Aorta (tissue), 5 donors: Measurements from ENCODE around the gene LRP1B. TPM values are rescaled to one million over a fixed set of nuclear protein-coding genes. Genes with fewer than 3 reads are reported as not detected.

ENCODE experiments used
- ATAC-seq: fragments of 200-7000 bp; cut with Tn5 transposase; one replicate; pipeline ENCODE4 v1.9.1; 2022; ENCODE audit warnings: moderate library complexity; ENCODE audit not compliant: low FRiP score
- DNase-seq, 2 donors: peaks; one replicate each; pipeline ENCODE4 v3.0.0-alpha.2; 2020
- H3K27ac ChIP-seq, 2 donors: one replicate each; pipeline ENCODE4 v1.5.1; 2013; ENCODE audit warnings: low read length in 2 of 2, mild to moderate bottlenecking in 2 of 2, moderate library complexity in 2 of 2, control low read depth in 1 of 2, inconsistent platforms in 1 of 2, low read depth in 1 of 2
- H3K27me3 ChIP-seq, 2 donors: one replicate each; pipeline ENCODE4 v1.6.1; 2013; ENCODE audit warnings: control low read depth in 1 of 2, low read length in 1 of 2, mild to moderate bottlenecking in 1 of 2, moderate library complexity in 1 of 2; ENCODE audit not compliant: insufficient read depth in 2 of 2, control insufficient read depth in 1 of 2
- H3K36me3 ChIP-seq, 2 donors: one replicate each; pipeline ENCODE4 v1.6.1; 2013; ENCODE audit warnings: control low read depth in 1 of 2, low read length in 1 of 2, mild to moderate bottlenecking in 1 of 2; ENCODE audit not compliant: insufficient read depth in 2 of 2, control insufficient read depth in 1 of 2
- H3K4me1 ChIP-seq, 2 donors: one replicate each; pipeline ENCODE4 v1.6.1; 2013; ENCODE audit warnings: low read length in 2 of 2, control low read depth in 1 of 2, mild to moderate bottlenecking in 1 of 2, moderate library complexity in 1 of 2; ENCODE audit not compliant: insufficient read depth in 2 of 2, control insufficient read depth in 1 of 2
- H3K4me3 ChIP-seq, 2 donors: one replicate each; pipeline ENCODE4 v1.5.1; 2013; ENCODE audit warnings: low read length in 2 of 2, control low read depth in 1 of 2, mild to moderate bottlenecking in 1 of 2
- H3K9me3 ChIP-seq: one replicate; pipeline ENCODE4 v1.6.1; 2013; ENCODE audit warnings: mild to moderate bottlenecking, low read length; ENCODE audit not compliant: control insufficient read depth
- WGBS, 2 donors: extraction: QIAGEN DNeasy Blood & Tissue Kit; methylation state at CpG; one replicate each; pipeline ENCODE4 v1.1.7; 2013; 5-methylcytosine and 5-hydroxymethylcytosine counted together
- intact Hi-C, 2 donors: fragments of 100-400 bp; cut with DNase I; formaldehyde crosslinking; loops; one replicate each; pipeline versions ENCODE4 v1.14.2 to v1.15.0; 2022
- polyA plus RNA-seq, 2 donors: library from polyadenylated mRNA; stranded (reverse); fragments of 200-250 nt; gene quantifications; one replicate each; pipeline ENCODE4 v1.2.3, GENCODE V29; 2013
- total RNA-seq, 2 donors: library from RNA; stranded (reverse); fragmentation: NEBNext Ultra II Directional; extraction: Animal tissue kit (Norgen Biotek cat#: 25700); gene quantifications; one replicate each; pipeline ENCODE4 v1.2.1, GENCODE V29; 2021
- donor health status: healthy with polysubstance abuse.
- donor health status: Bipolar disorder and iron deficiency.
- donor health status: DM: no; HTN: no; CAD: no.
- donor health status: DM: no; HTN: no; CAD: no.
- donor health status: DM: yes; HTN: yes; CAD: no.

Gene LRP1B
- total and polyA plus RNA-seq, 4 donors: 0.33 to 0.94 TPM; not detected in 2

- Histone ChIP-seq H3K9me3 (no peaks in the 10 kb centered on the region), H3K4me3 (no peak overlapping the region), H3K27me3 (no peaks in the 10 kb centered on the region), H3K27ac (no peak overlapping the region), H3K4me1 (no peaks in the 10 kb centered on the region), H3K36me3 (no peaks in the 10 kb centered on the region)
- DNase-seq (no peak), ATAC-seq (no peak)
- 93 to 97% methylated on average over 1 of the region's 1 CpG for WGBS, 2 donors
- intact Hi-C loops: no loop called here
Measured at GRCh38 chr2:141501752-141502151, 629.1 kb downstream of the LRP1B start.

GRCh38 chr2:141499123-141499522, 631.7 kb downstream of the LRP1B start:
- Histone ChIP-seq H3K4me3 (no peak overlapping the region), H3K4me1 (no peaks in the 10 kb centered on the region), H3K27me3 (no peaks in the 10 kb centered on the region), H3K36me3 (no peaks in the 10 kb centered on the region), H3K27ac (no peak overlapping the region), H3K9me3 (no peaks in the 10 kb centered on the region)
- WGBS, 2 donors: 89 to 90% methylated on average over 6 of the region's 6 CpGs
- ATAC-seq: no peak
- no peak for DNase-seq
- intact Hi-C loops: no loop called here

- Histone ChIP-seq H3K27ac (no peak overlapping the region), H3K27me3 (no peaks in the 10 kb centered on the region), H3K9me3 (peaks cover 2% of the 10 kb centered on the region), H3K36me3 (no peaks in the 10 kb centered on the region), H3K4me3 (no peak overlapping the region), H3K4me1 (no peaks in the 10 kb centered on the region)
- 94 to 96% methylated on average over 1 of the region's 1 CpG for WGBS, 2 donors
- no peak for ATAC-seq
- intact Hi-C loops: no loop called here
- DNase-seq: no peak
Measured at GRCh38 chr2:141498561-141498960, 632.3 kb downstream of the LRP1B start.

- no peak for DNase-seq
- Histone ChIP-seq H3K36me3 (no peaks in the 10 kb centered on the region), H3K9me3 (peaks cover 2% of the 10 kb centered on the region), H3K27ac (no peak overlapping the region), H3K4me1 (no peaks in the 10 kb centered on the region), H3K27me3 (no peaks in the 10 kb centered on the region), H3K4me3 (no peak overlapping the region)
- WGBS, 2 donors: 80 to 90% methylated on average over 4 of the region's 4 CpGs
- intact Hi-C loops: no loop called here
- ATAC-seq: no peak
Measured at GRCh38 chr2:141497272-141497671, 633.5 kb downstream of the LRP1B start.

GRCh38 chr2:141496810-141497209, 634.0 kb downstream of the LRP1B start:
- Histone ChIP-seq H3K27me3 (no peaks in the 10 kb centered on the region), H3K36me3 (no peaks in the 10 kb centered on the region), H3K4me1 (no peaks in the 10 kb centered on the region), H3K4me3 (no peak overlapping the region), H3K9me3 (peaks cover 2% of the 10 kb centered on the region), H3K27ac (no peak overlapping the region)
- ATAC-seq (no peak), DNase-seq (no peak)
- intact Hi-C loops: no loop called here
- WGBS, 2 donors: 67 to 76% methylated on average over 2 of the region's 2 CpGs

GRCh38 chr2:141493936-141494335, 636.9 kb downstream of the LRP1B start:
- H3K36me3 ChIP-seq: no peaks in the 10 kb centered on the region
- 38 to 100% methylated on average over 1 of the region's 1 CpG for WGBS, 2 donors
- H3K4me1 ChIP-seq: no peaks in the 10 kb centered on the region
- ATAC-seq: no peak
- intact Hi-C loops: no loop called here
- no peaks in the 10 kb centered on the region for H3K27me3 ChIP-seq
- H3K4me3 ChIP-seq: no peak overlapping the region
- no peak overlapping the region for H3K27ac ChIP-seq
- H3K9me3 ChIP-seq: peaks cover 2% of the 10 kb centered on the region
- DNase-seq: no peak

- Histone ChIP-seq H3K27me3 (no peaks in the 10 kb centered on the region), H3K36me3 (no peaks in the 10 kb centered on the region), H3K9me3 (peaks cover 2% of the 10 kb centered on the region), H3K27ac (no peak overlapping the region), H3K4me1 (no peaks in the 10 kb centered on the region), H3K4me3 (no peak overlapping the region)
- DNase-seq: no peak
- intact Hi-C loops: no loop called here
- no peak for ATAC-seq
- 81 to 90% methylated on average over 3 of the region's 3 CpGs for WGBS, 2 donors
Measured at GRCh38 chr2:141492816-141493215, 638.0 kb downstream of the LRP1B start.

GRCh38 chr2:141490886-141491285, 639.9 kb downstream of the LRP1B start:
- Histone ChIP-seq H3K4me1 (no peaks in the 10 kb centered on the region), H3K36me3 (no peaks in the 10 kb centered on the region), H3K27ac (no peak overlapping the region), H3K9me3 (peaks cover 2% of the 10 kb centered on the region), H3K4me3 (no peak overlapping the region), H3K27me3 (no peaks in the 10 kb centered on the region)
- DNase-seq (no peak), ATAC-seq (no peak)
- WGBS, 2 donors: 41 to 61% methylated on average over 1 of the region's 1 CpG
- intact Hi-C loops: no loop called here

- ATAC-seq (no peak), DNase-seq (no peak)
- H3K27ac ChIP-seq: no peak overlapping the region
- H3K4me3 ChIP-seq: no peak overlapping the region
- WGBS, 2 donors: 92 to 95% methylated on average over 3 of the region's 3 CpGs
- H3K9me3 ChIP-seq: no peaks in the 10 kb centered on the region
- no peaks in the 10 kb centered on the region for H3K36me3 ChIP-seq
- H3K4me1 ChIP-seq: no peaks in the 10 kb centered on the region
- intact Hi-C loops: no loop called here
- no peaks in the 10 kb centered on the region for H3K27me3 ChIP-seq
Measured at GRCh38 chr2:141482697-141483096, 648.1 kb downstream of the LRP1B start.
